Right cardiac atrium (tissue), 5 donors: ENCODE data around the gene POTEJ. TPM values are rescaled to one million over a fixed set of nuclear protein-coding genes. Genes with fewer than 3 reads are reported as not detected.
"Not testable (repeated sequence)": the region's sequence is repeated elsewhere in the genome, so short reads cannot be mapped to it uniquely, and the experiment has no call there.

Experiments
- ATAC-seq, 2 donors: fragments of 200-7000 bp; cut with Tn5 transposase; one replicate each; pipeline versions ENCODE4 v1.8.0 to v1.9.1; 2020; ENCODE audit warnings: moderate library complexity in 2 of 2, mild to moderate bottlenecking in 1 of 2
- DNase-seq, 3 donors: peaks; one replicate each; pipeline ENCODE4 v3.0.0-alpha.2; 2020
- H3K27ac ChIP-seq: one replicate; pipeline ENCODE4 v1.5.1; 2013; ENCODE audit warnings: mild to moderate bottlenecking, low read length, control low read depth, moderate library complexity
- H3K27me3 ChIP-seq: one replicate; pipeline ENCODE4 v1.6.1; 2013; ENCODE audit not compliant: control insufficient read depth, insufficient read depth
- H3K4me1 ChIP-seq: one replicate; pipeline ENCODE4 v1.6.1; 2013; ENCODE audit warnings: low read length; ENCODE audit not compliant: control insufficient read depth, insufficient read depth
- H3K4me3 ChIP-seq: one replicate; pipeline ENCODE4 v1.5.1; 2013; ENCODE audit warnings: low read length, control low read depth
- H3K9me3 ChIP-seq: one replicate; pipeline ENCODE4 v1.6.1; 2013; ENCODE audit warnings: low read length; ENCODE audit not compliant: control insufficient read depth
- WGBS: extraction: QIAGEN DNeasy Blood & Tissue Kit; methylation state at CpG from one replicate; pipeline ENCODE4 v1.1.7; 2013; 5-methylcytosine and 5-hydroxymethylcytosine counted together
- intact Hi-C, 4 donors: fragments of 100-400 bp; cut with DNase I; formaldehyde crosslinking; loops; one replicate each; pipeline versions ENCODE4 v1.11.0 to v1.14.0; 2022 to 2023
- polyA plus RNA-seq: library from polyadenylated mRNA; stranded (reverse); fragments of 200-250 nt; gene quantifications from one replicate; pipeline ENCODE4 v1.2.3, GENCODE V29; 2013
- total RNA-seq, 4 donors: library from RNA; stranded (reverse); fragmentation: NEBNext Ultra II Directional; extraction: Animal tissue kit (Norgen Biotek cat#: 25700); gene quantifications; one replicate each; pipeline ENCODE4 v1.2.1, GENCODE V29; 2021
- donor health status: healthy with polysubstance abuse.
- donor health status: DM: no; HTN: yes; CAD: no.
- donor health status: DM: no; HTN: no; CAD: no.
- donor health status: DM: no; HTN: yes; CAD: no; lungs with severe emphysema.
- donor health status: DM: yes; HTN: yes; CAD: no.

The POTEJ gene
- total and polyA plus RNA-seq, 5 donors = 0.02 to 2.4 (median 1.8) TPM

DNA sequence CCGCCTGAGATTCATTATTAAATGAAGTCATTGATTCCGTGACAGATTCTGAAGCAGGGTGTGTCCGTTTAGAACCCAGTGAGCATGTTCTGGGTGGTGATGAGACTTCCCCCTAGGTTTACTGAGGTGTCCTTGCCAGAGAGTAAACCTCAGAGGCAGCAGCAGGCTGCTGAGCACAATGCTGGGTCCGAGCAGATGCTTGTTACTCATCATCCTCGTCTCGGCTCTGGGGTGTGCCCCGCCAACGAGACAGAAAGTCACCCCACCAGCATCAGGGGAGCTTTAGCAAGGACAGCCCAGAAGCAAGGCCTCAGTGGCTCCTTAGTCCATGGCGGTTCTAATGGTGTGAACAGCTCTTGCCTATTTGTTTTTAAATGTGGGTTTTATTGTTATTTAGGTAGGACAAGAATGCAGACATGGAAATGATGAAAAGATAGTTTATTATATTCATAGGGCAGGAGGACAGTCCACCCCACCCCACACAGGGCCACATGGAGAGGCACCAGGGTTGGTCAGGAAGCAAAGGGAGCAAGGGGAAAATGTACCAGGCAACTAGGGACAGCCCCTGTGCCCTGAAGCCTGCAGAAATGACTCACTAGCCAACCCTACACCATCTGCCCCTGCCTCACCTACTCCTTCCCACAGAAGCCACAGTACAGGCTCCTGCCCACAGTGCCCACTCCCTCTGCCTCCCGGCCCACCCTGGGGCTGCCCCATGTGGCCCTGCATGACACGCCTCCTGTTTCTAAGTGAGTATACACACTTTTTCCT is 22.4 kb upstream of the POTEJ start:
- H3K4me3 ChIP-seq, H3K4me1 ChIP-seq, ATAC-seq, H3K27me3 ChIP-seq, H3K27ac ChIP-seq, intact Hi-C loops, H3K9me3 ChIP-seq: not testable (repeated sequence)
- peak in 2 of 3 donors; percentile 9 to 14 for DNase-seq
- WGBS = no CpG with 5 or more reads among the region's 11 CpGs

DNA sequence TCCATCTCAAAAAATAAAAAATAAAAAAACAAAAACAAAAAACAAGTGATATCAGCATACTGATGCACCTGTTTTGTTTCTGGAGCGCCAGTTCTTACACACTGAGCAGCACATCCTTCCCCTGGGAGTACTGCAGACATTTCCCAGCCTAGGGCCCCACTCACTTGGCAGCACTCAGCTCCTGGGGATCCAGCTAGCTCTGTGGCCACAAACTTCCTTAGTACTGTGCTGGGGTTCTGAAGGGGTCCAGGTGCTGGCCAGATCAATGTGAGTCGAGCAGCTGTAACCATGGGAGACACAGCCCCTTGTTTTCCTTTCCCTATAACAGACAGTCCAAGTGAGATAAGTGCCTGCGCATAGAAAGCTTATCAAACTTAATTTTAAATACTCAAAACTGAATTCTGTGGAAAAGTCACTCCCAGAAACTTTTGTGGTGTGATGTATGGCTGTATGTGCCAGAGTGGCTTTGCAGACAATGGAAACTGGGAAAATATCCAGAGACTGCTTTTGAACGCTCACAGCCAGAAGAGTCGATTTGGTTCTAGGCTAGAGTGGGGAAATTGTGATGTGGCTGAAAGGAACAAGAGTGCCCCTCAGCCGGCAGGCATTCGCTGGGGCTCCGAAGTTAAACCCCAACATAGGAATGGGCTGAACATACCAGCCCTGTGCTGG is 20.9 kb upstream of the POTEJ start:
- 10% methylated on average over 5 of the region's 8 CpGs for WGBS
- H3K9me3 ChIP-seq, H3K27me3 ChIP-seq, DNase-seq, H3K27ac ChIP-seq, H3K4me1 ChIP-seq, intact Hi-C loops, H3K4me3 ChIP-seq: not testable (repeated sequence)
- peak in 1 of 2 donors; percentile 4 for ATAC-seq

DNA sequence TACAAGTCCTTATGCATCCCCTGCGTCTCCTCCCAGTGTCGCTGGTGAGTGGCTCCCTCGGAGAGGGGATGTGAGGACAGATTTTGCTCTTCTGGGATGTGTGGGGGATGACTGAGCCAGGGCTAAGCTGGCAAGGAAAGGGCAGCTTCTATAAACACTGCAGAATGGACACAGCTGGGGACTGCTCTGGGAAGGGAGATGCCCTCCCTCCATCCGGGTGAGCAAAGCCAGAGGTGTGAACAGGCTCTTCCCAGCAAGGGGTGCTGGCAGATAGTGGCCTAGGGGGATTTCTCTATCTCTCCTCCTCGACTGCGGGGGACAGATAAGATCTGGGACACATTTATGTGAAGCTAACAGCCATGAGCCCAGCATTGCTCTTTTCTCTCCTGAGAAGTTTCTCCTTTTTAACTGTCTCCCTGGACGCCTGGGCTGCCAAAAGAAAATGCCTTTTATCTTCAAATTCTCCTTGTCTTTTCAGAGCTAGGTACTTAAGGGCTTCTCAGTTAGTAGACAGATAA is 20.3 kb upstream of the POTEJ start:
- intact Hi-C loops = not testable (repeated sequence)

DNA sequence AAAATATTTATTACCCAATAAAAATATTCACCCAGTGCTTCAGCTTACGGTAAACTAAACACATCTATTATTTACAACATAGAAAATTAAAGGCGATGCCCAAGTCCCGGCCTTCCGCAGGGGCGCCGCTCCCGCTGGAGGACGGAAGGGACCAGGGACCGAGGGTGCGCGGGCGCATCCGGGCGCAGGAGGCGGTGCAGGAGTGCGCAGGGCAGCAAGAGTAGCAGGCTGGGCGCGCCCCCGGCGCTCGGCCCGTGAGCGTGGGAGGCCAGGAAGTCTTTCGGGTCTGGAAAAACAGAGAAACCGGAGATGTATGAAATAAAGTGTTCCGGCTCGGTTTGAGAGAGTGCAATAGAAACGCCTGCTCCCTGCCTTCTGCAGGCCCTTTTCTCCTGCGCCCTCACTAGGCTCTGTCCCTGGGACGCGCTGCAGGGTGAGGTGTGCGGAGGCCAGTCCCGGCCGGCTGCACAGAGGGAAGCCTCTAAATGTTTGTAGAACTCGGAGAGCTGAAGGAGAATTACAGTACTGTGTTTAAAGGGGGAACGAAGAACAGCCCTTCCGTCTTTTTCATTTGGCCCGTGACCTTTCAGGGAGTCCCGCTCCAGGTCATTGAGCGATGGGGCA is 18.3 kb upstream of the POTEJ start:
- intact Hi-C loops, H3K4me1 ChIP-seq, H3K9me3 ChIP-seq, H3K4me3 ChIP-seq, H3K27me3 ChIP-seq, H3K27ac ChIP-seq, DNase-seq: not testable (repeated sequence)
- 48% methylated on average over 6 of the region's 40 CpGs for WGBS
- ATAC-seq = peak; percentile 48 to 83

More for the DNA sequence above, 20.3 kb upstream of the POTEJ start:
- H3K27ac ChIP-seq, H3K9me3 ChIP-seq, H3K27me3 ChIP-seq, H3K4me1 ChIP-seq, H3K4me3 ChIP-seq: not testable (repeated sequence)
- peak; percentile 80 to 88 for ATAC-seq
- DNase-seq = peak in 1 of 3 donors; percentile 18
- WGBS = 8% methylated on average over 5 of the region's 7 CpGs

DNA sequence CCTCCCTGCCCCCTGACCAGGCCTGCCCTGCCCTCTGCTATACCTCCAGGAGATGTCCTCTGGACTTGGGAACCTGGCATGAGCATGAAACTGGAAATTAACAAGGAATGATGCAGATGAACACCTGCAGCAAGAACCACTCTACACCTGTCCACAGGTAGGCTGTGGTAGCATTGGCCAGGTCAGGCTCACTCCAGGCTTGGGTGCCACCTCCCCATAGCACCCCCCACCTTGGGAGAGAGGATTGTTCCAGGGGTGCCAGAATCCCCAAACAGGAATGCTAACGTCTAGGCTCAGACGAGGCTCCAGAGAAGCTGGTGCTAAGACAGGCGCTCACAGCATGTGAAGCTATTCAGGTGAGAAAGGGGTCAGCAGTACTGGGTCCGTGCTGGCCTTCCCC is 17.2 kb upstream of the POTEJ start:
- ATAC-seq, H3K4me1 ChIP-seq, intact Hi-C loops, H3K9me3 ChIP-seq, H3K27me3 ChIP-seq, H3K4me3 ChIP-seq, H3K27ac ChIP-seq: not testable (repeated sequence)
- peak in 2 of 3 donors; percentile 1 to 5 for DNase-seq
- 82% methylated on average over 2 of the region's 4 CpGs for WGBS

DNA sequence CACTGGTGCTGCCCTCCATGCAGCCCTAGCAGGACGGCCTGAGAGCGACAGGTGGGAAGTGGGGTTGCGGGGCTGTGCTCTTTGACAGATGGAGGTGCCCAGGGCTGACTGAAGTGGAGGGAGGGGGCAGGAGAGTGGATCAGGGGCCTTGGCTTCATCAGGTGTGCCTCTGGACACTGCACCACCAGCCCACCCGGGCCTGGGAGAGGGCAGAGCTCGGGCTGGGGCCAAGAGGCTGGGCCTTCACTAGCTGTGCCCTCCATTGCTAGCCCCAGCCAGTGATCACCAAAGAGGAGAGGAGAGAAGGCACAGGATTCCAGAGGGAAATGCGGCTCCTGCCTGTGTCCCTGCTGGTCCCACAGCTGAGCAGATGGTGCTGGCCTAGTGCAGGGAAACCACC is 14.5 kb upstream of the POTEJ start:
- ATAC-seq, H3K4me3 ChIP-seq, H3K27me3 ChIP-seq, H3K4me1 ChIP-seq, H3K9me3 ChIP-seq, H3K27ac ChIP-seq, intact Hi-C loops: not testable (repeated sequence)
- 71% methylated on average over 2 of the region's 6 CpGs for WGBS
- DNase-seq = peak in 2 of 3 donors; percentile 24 to 47

DNA sequence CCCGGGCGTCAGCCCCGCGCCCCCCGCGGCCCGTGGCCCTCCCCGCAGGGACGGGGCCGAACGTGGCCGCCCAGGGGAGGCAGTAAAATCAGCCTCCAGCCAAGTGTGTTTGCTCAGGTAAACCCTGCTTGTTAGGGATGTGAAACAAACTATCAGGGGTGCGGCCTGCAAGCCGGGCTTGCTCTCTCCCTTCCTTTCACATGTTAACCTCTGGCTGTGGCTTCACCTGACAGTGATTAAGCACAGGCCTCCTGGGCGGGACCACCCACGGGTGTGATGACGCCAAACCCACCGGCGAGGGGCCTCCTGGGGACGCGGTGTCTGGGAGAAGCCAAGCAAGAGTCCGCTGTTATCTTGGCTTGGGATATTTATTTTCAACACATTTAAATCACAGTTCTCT is 13.2 kb upstream of the POTEJ start:
- H3K4me3 ChIP-seq, ATAC-seq, intact Hi-C loops, H3K27ac ChIP-seq, H3K9me3 ChIP-seq, H3K4me1 ChIP-seq, DNase-seq, H3K27me3 ChIP-seq: not testable (repeated sequence)
- WGBS = no CpG with 5 or more reads among the region's 22 CpGs

DNA sequence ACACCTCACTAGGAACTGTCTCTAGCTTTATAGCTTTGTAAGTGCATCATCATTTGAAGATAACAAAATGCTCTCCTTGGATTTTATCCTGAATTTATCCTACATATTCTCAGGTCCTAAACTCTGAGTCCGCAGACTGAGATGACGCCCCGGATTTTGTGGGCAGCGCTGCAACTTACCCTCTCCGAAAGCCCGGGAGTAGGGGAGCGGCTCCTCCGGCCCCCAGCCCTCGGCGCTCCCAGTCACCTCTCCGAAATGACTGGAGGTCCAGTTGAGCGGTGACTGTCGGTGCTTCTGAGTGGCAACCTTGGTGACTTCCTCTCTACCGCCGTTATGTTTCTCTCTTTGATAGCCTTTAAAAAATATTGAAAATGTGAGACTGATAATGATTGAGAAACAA is 12.8 kb upstream of the POTEJ start:
- not testable (repeated sequence) for ATAC-seq, H3K27ac ChIP-seq
- WGBS = 42% methylated on average over 13 of the region's 15 CpGs

DNA sequence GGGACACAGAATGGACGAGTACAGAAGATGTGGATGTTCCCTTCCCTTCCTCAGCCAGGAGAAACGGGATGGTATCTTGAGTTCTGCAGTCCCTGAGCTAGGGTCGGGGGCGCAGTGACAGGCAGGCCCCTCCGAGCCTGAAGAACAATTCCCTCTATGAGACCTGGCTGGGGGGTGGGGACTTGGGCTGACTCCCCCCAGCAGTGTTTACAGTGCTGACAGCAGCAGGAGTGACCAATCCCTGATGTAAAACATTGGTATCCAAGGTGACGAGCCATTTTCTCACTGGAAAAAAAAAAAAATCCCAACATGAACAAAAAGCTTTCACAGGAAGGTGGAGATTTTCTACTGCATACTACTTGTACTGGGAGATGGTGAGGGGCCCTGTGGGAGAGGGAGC is 11.8 kb upstream of the POTEJ start, which contains the start of gene CFC1:
TSS of gene CFC1 (minus strand) at position 183 of the 400 bp plus-strand sequence. CDS start 288 bp downstream, outside the sequence.
- H3K4me3 ChIP-seq, H3K4me1 ChIP-seq, intact Hi-C loops, DNase-seq, ATAC-seq, H3K27ac ChIP-seq, H3K27me3 ChIP-seq, H3K9me3 ChIP-seq: not testable (repeated sequence)
- WGBS = no CpG with 5 or more reads among the region's 6 CpGs

More for the DNA sequence above, 12.8 kb upstream of the POTEJ start:
- H3K4me3 ChIP-seq, intact Hi-C loops, H3K9me3 ChIP-seq, H3K4me1 ChIP-seq, H3K27me3 ChIP-seq: not testable (repeated sequence)
- peak in 2 of 3 donors; percentile 7 to 31 for DNase-seq

DNA sequence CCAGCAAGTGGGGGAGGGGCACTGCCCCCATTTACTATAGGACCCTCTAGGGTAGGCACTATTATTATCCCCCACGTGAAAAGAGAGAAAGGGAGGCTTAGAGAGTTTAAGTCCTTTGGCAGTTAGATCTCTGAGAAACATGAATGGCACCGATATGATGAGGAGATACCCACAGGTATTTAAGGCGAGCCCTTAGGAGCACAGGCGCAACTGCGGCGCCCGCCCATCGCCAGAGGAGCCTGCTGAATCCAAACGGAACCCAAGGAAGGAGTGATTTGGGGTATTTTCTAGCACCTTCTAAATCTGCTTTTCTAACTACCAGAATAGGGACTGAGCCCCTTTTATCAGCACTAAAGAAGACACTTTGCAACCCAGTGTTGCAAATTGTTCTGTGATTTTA is 11.3 kb upstream of the POTEJ start:
- H3K4me3 ChIP-seq, H3K4me1 ChIP-seq, H3K27ac ChIP-seq, intact Hi-C loops, H3K9me3 ChIP-seq, H3K27me3 ChIP-seq, ATAC-seq: not testable (repeated sequence)
- peak in 2 of 3 donors; percentile 3 to 5 for DNase-seq
- 90% methylated on average over 8 of the region's 9 CpGs for WGBS
